ENCODE results near the gene MED16. TPM values are rescaled to one million over a fixed set of nuclear protein-coding genes. Genes with fewer than 3 reads are reported as not detected.

Gene MED16
- total and polyA plus RNA-seq, 2 of the 4 experiments (the other 2 are of a cell fraction), result 8.1 to 40.2 TPM

- BruUV-seq (replicated peaks), result no TSS peak
- peaks cover 5% of the 10 kb centered on the region; the same call in 1 of the 2 replicates for H3K36me3 ChIP-seq (ENCODE audit: control insufficient read depth, insufficient read depth, low read length)
- no peak overlapping the region for H4K5ac ChIP-seq (ENCODE audit: low read depth, low read length)
- no peak overlapping the region for H3K4me3 ChIP-seq (ENCODE audit: insufficient read depth, low read depth, low read length)
- H2AK9ac ChIP-seq (replicated peaks; ENCODE audit: low read depth, low read length, poor library complexity), result no peak overlapping the region
- intact Hi-C loops (cut with micrococcal nuclease), result no loop called here
- H3K4me1 ChIP-seq (ENCODE audit: control insufficient read depth, insufficient read depth, low read length), result peaks cover 8% of the 10 kb centered on the region; the same call in 1 of the 2 replicates
- H2BK5ac ChIP-seq (ENCODE audit: low read depth, low read length, poor library complexity, severe bottlenecking), result no peak overlapping the region
- dilution Hi-C loops (cut with HindIII; ENCODE audit: low sequenced_read_pairs, unreplicated experiment), result no loop called here
- H3K14ac ChIP-seq (replicated peaks; ENCODE audit: low read depth, low read length), result no peak overlapping the region
- no peak overlapping the region for H3K27ac ChIP-seq (ENCODE audit: insufficient read depth, low read length)
- 100% methylated on average over 3 of the region's 14 CpGs; no CpG with 5 or more reads in 1 of the 2 experiments for WGBS, 2 experiments (ENCODE audit: extremely low coverage in 2 of 2, insufficient read length in 1 of 2)
- H2AK5ac ChIP-seq (ENCODE audit: low read depth, low read length), result no peak overlapping the region
- H3K56ac ChIP-seq (ENCODE audit: extremely low read depth, insufficient read depth, low read length), result no peak overlapping the region
- no peak overlapping the region for H3K9ac ChIP-seq (ENCODE audit: low read depth, low read length)
- no peak overlapping the region for H4K8ac ChIP-seq (ENCODE audit: low read depth in 2 of 2, low read length in 2 of 2)
- no peak overlapping the region for H3K23ac ChIP-seq (ENCODE audit: low read depth, low read length)
- H3K9me3 ChIP-seq (ENCODE audit: control insufficient read depth, insufficient read depth, low read length), result no peaks in the 10 kb centered on the region
- H2BK20ac ChIP-seq (ENCODE audit: low read depth, low read length), result no peak overlapping the region
- peaks cover 16 to 75% of the 10 kb centered on the region in 2 experiments for H3K79me1 ChIP-seq (ENCODE audit: low read depth in 1 of 2, low read length in 2 of 2)
- H2BK120ac ChIP-seq (ENCODE audit: low read depth, low read length), result no peak overlapping the region
- no peaks in the 10 kb centered on the region for H3K9me1 ChIP-seq (ENCODE audit: insufficient read depth, low read length)
- no peak for ATAC-seq (ENCODE audit: low read depth)
- no peak for TF ChIP-seq MXI1 (IDR thresholded peaks at IDR 0.05; ENCODE audit: borderline replicate concordance, low read depth, low read length)
- TF ChIP-seq RCOR1 (IDR thresholded peaks at IDR 0.05; ENCODE audit: insufficient replicate concordance, low read length), result no peak
- TF ChIP-seq CTCF (conservative IDR thresholded peaks at IDR 0.05; ENCODE audit: low read depth, low read length), result no peak
- TF ChIP-seq BHLHE40 (IDR thresholded peaks at IDR 0.05; ENCODE audit: low read depth, low read length), result no peak
- TF ChIP-seq NFE2L2 (IDR thresholded peaks at IDR 0.05; ENCODE audit: low read depth, low read length), result no peak
- no peak for TF ChIP-seq USF2 (IDR thresholded peaks at IDR 0.05; ENCODE audit: low read depth, low read length)
- no peak for TF ChIP-seq CEBPB (IDR thresholded peaks at IDR 0.05; ENCODE audit: low read depth, low read length)
- no peak for TF ChIP-seq MAFK (IDR thresholded peaks at IDR 0.05; ENCODE audit: low read depth, low read length)
- no peak for TF ChIP-seq POLR2A (IDR thresholded peaks at IDR 0.05; ENCODE audit: low read depth, low read length)
- no peak for TF ChIP-seq RAD21 (IDR thresholded peaks at IDR 0.05; ENCODE audit: low read length)
- no peak for TF ChIP-seq MAZ (IDR thresholded peaks at IDR 0.05; ENCODE audit: borderline replicate concordance, low read depth, low read length)
- no peak for TF ChIP-seq CHD1 (IDR thresholded peaks at IDR 0.05; ENCODE audit: low read depth, low read length)
- no peak for TF ChIP-seq SMC3 (IDR thresholded peaks at IDR 0.05; ENCODE audit: low read depth, low read length)
- no peak for TF ChIP-seq FOS (IDR thresholded peaks at IDR 0.05; ENCODE audit: low read depth, low read length)
- no peak for TF ChIP-seq RFX5 (IDR thresholded peaks at IDR 0.05; ENCODE audit: low read depth, low read length)
- no peak for TF ChIP-seq ELK1 (IDR thresholded peaks at IDR 0.05; ENCODE audit: borderline replicate concordance, low read depth, low read length)
- in situ Hi-C loops (cut with MboI; ENCODE audit: low sequenced_read_pairs), result no loop called here
- no peak overlapping the region for H3K18ac ChIP-seq (ENCODE audit: low read depth, low read length)
- no peak overlapping the region for H3K4ac ChIP-seq (ENCODE audit: low read depth, low read length)
- no peak overlapping the region for H2BK15ac ChIP-seq (ENCODE audit: low read depth, low read length)
- DNase-seq, result no peak
- ChIA-PET CTCF (no interaction called here), POLR2A (ENCODE audit: unreplicated experiment) (no interaction called here)
- H3K4me2 ChIP-seq (ENCODE audit: low read depth, low read length), result no peak overlapping the region
- H2AFZ ChIP-seq (replicated peaks; ENCODE audit: low read length, poor library complexity), result no peak overlapping the region
- H4K20me1 ChIP-seq (ENCODE audit: insufficient read depth, low read length), result peaks cover 73% of the 10 kb centered on the region
- H3K27me3 ChIP-seq (ENCODE audit: control insufficient read depth, insufficient read depth, low read length), result no peaks in the 10 kb centered on the region
- H4K91ac ChIP-seq (ENCODE audit: insufficient read depth, low read depth, low read length), result no peak overlapping the region
Measured at GRCh38 chr19:907183-907853, 14.3 kb upstream of the MED16 start.

All from IMR-90 (cell line).